OCI-LY7 (cell line): ENCODE measurements around the gene HAPLN2. TPM values are rescaled to one million over a fixed set of nuclear protein-coding genes. Genes with fewer than 3 reads are reported as not detected.

Source experiments
- BruUV-seq: library from RNA; stranded (reverse); fragments of 400-500 nt; replicated peaks from 2 replicates; lab custom pipeline; 2021; lab: Mats Ljungman, UMichigan
- CTCF ChIA-PET: fragments of 300-600 bp; sonication (Branson Sonifier 250); formaldehyde crosslinking; loops from one replicate; lab custom pipeline; 2022; ENCODE audit warnings: antibody characterized with exemption; ENCODE audit not compliant: unreplicated experiment; lab: Charles Lee
- POLR2A ChIA-PET: fragments of 300-600 bp; sonication (Branson Sonifier 250); formaldehyde crosslinking; loops from one replicate; lab custom pipeline; 2022; ENCODE audit warnings: antibody characterized with exemption; lab: Charles Lee
- DNase-seq: peaks from one replicate; pipeline ENCODE4 v3.0.0-alpha.2; 2015; ENCODE audit warnings: low spot score
- H2AFZ ChIP-seq: fragments of 200-600 bp; sonication (generic), shearing (Covaris generic); 2 replicates; pipeline ENCODE4 v1.6.1; 2014; ENCODE audit warnings: mild to moderate bottlenecking, antibody characterized with exemption, low read length, moderate library complexity
- H3K27ac ChIP-seq: fragments of 200-600 bp; sonication (generic); 2 replicates; pipeline ENCODE4 v1.5.1; 2014; ENCODE audit warnings: mixed run types, low read depth, mild to moderate bottlenecking, moderate library complexity, low read length, inconsistent platforms; ENCODE audit not compliant: poor library complexity, severe bottlenecking
- H3K36me3 ChIP-seq: fragments of 200-600 bp; sonication (generic); 2 replicates; pipeline ENCODE4 v1.6.1; 2014; ENCODE audit warnings: mild to moderate bottlenecking, antibody characterized with exemption, low read length, moderate library complexity, mixed read lengths; ENCODE audit not compliant: insufficient read depth
- H3K4me1 ChIP-seq: fragments of 200-600 bp; sonication (generic); 2 replicates; pipeline ENCODE4 v1.5.1; 2014; ENCODE audit warnings: mild to moderate bottlenecking, low read length; ENCODE audit not compliant: insufficient read depth, poor library complexity, severe bottlenecking
- H3K4me2 ChIP-seq: fragments of 200-600 bp; sonication (generic); 2 replicates; pipeline ENCODE4 v1.6.1; 2014; ENCODE audit warnings: mild to moderate bottlenecking, low read length
- H3K4me3 ChIP-seq: fragments of 200-600 bp; sonication (generic); 2 replicates; pipeline ENCODE4 v1.5.1; 2014; ENCODE audit warnings: mild to moderate bottlenecking, low read depth, low read length; ENCODE audit not compliant: poor library complexity, severe bottlenecking
- H3K79me2 ChIP-seq: fragments of 200-600 bp; sonication (generic); 2 replicates; pipeline ENCODE4 v1.6.1; 2016; ENCODE audit warnings: low read depth, mild to moderate bottlenecking, low read length, moderate library complexity, mixed read lengths; ENCODE audit not compliant: insufficient read depth
- H3K9me2 ChIP-seq: fragments of 200-600 bp; sonication (generic); 2 replicates; pipeline ENCODE4 v1.6.1; 2016; ENCODE audit warnings: mild to moderate bottlenecking, low read length, mixed read lengths; ENCODE audit not compliant: insufficient read depth
- H3K9me3 ChIP-seq: fragments of 200-600 bp; sonication (generic); 2 replicates; pipeline ENCODE4 v1.6.1; 2014; ENCODE audit warnings: mild to moderate bottlenecking, mixed run types, low read length, mixed read lengths
- H4K20me1 ChIP-seq: fragments of 200-600 bp; sonication (generic); 2 replicates; pipeline ENCODE4 v1.6.1; 2014; ENCODE audit warnings: mild to moderate bottlenecking, antibody characterized with exemption, low read length, moderate library complexity, mixed read lengths; ENCODE audit not compliant: insufficient read depth
- CTCF ChIP-seq: fragments of 200-600 bp; sonication (generic); conservative IDR thresholded peaks from 2 replicates; pipeline ENCODE4 v1.5.1; 2014; ENCODE audit warnings: mild to moderate bottlenecking, antibody characterized with exemption, low read length, moderate library complexity, mixed read lengths
- EZH2phosphoT487 ChIP-seq: fragments of 200-600 bp; sonication (generic); IDR thresholded peaks from 2 replicates; pipeline ENCODE4 v1.6.1; 2018; ENCODE audit warnings: low read depth, borderline replicate concordance, mild to moderate bottlenecking, mixed run types, antibody characterized with exemption, low read length, moderate library complexity, mixed read lengths
- intact Hi-C: fragments of 100-400 bp; cut with micrococcal nuclease; formaldehyde crosslinking; loops from one replicate; pipeline ENCODE4 v1.10.0; 2022; ENCODE audit not compliant: unreplicated experiment
- total RNA-seq, 2 experiments: library from RNA; depleted of rRNA in 1 of 2; stranded (reverse); fragments of >200 nt in 1 of 2; shearing (Covaris generic) in 1 of 2; gene quantifications; 2 replicates each; pipeline ENCODE4 v1.2.3, GENCODE V29; 2014 to 2022

The HAPLN2 gene
- total RNA-seq, 2 experiments from 2014 or later, result 0.41 to 1.1 TPM

- no peaks in the 10 kb centered on the region for H3K9me3 ChIP-seq
- no peak overlapping the region for H3K27ac ChIP-seq
- no peak overlapping the region for H3K4me2 ChIP-seq
- DNase-seq, result peak; percentile 68
- no peaks in the 10 kb centered on the region for H3K36me3 ChIP-seq
- intact Hi-C loops, result loop anchor here (2.0 to 5.0 kb wide), 3 partner anchors 53 to 243 kb away; partner anchors contain the start of genes ISG20L2 and METTL25B
- H3K9me2 ChIP-seq, result no peaks in the 10 kb centered on the region
- H3K4me1 ChIP-seq, result peaks cover 23% of the 10 kb centered on the region
- BruUV-seq, result no TSS peak
- H2AFZ ChIP-seq, result no peak overlapping the region
- ChIA-PET CTCF (interaction anchor here (1.0 kb wide), 1 partner anchor 29 kb away, joined by 3 read pairs; no protein-coding TSS in a partner anchor), POLR2A (no interaction called here)
- no peak overlapping the region for H3K4me3 ChIP-seq
- TF ChIP-seq CTCF (peak; percentile 93), EZH2phosphoT487 (no peak)
- no peaks in the 10 kb centered on the region for H3K79me2 ChIP-seq
- H4K20me1 ChIP-seq, result no peaks in the 10 kb centered on the region
Observed at GRCh38 chr1:156625436-156626078, 6.3 kb downstream of the HAPLN2 start.

- POLR2A ChIA-PET, result no interaction called here
- DNase-seq, result no peak
- Histone ChIP-seq H3K4me1 (peaks cover 23% of the 10 kb centered on the region), H3K4me2 (no peak overlapping the region), H3K79me2 (no peaks in the 10 kb centered on the region), H3K9me3 (no peaks in the 10 kb centered on the region), H4K20me1 (no peaks in the 10 kb centered on the region), H2AFZ (no peak overlapping the region), H3K4me3 (no peak overlapping the region), H3K36me3 (no peaks in the 10 kb centered on the region), H3K9me2 (no peaks in the 10 kb centered on the region), H3K27ac (no peak overlapping the region)
- CTCF ChIA-PET, result interaction anchor here (1.0 to 1.9 kb wide), 3 partner anchors 29 to 35 kb away, joined by 3 to 12 read pairs (median 6); no protein-coding TSS in a partner anchor
- TF ChIP-seq EZH2phosphoT487 (no peak), CTCF (peak; percentile 30)
- no TSS peak for BruUV-seq
- intact Hi-C loops, result loop anchor here (2.0 to 5.0 kb wide), 3 partner anchors 53 to 244 kb away; partner anchors contain the start of genes ISG20L2 and METTL25B
Observed at GRCh38 chr1:156626079-156626438, 6.8 kb downstream of the HAPLN2 start.
